WTC11 (cell line): Measurements from ENCODE around the gene ADGRG3. TPM values are rescaled to one million over a fixed set of nuclear protein-coding genes. Genes with fewer than 3 reads are reported as not detected.

Experiments
- ATAC-seq: fragments of 200-7000 bp; cut with Tn5 transposase; 2 replicates; pipeline ENCODE4 v1.10.0; 2021; ENCODE audit warnings: mild to moderate bottlenecking, moderate library complexity
- CTCF ChIA-PET: fragments of 300-600 bp; sonication (Branson Sonifier 250); formaldehyde crosslinking; loops from one replicate; lab custom pipeline; 2021; ENCODE audit warnings: antibody characterized with exemption; lab: Charles Lee
- POLR2A ChIA-PET: fragments of 350-600 bp; sonication (Branson Sonifier 250); formaldehyde crosslinking; loops from one replicate; lab custom pipeline; 2021; ENCODE audit warnings: antibody characterized with exemption; lab: Charles Lee
- DNase-seq: peaks from one replicate; pipeline ENCODE4 v3.0.0; 2021; ENCODE audit warnings: low spot score
- H3K27ac Mint-ChIP-seq: 2 replicates; pipeline ENCODE4 v1.8.0; 2021; ENCODE audit warnings: mixed read lengths
- H3K27me3 Mint-ChIP-seq: 2 replicates; pipeline ENCODE4 v1.8.0; 2021; ENCODE audit warnings: low read depth, mild to moderate bottlenecking, moderate library complexity, mixed read lengths
- H3K36me3 Mint-ChIP-seq: 2 replicates; pipeline ENCODE4 v1.8.0; 2021; ENCODE audit warnings: mixed read lengths
- H3K4me1 Mint-ChIP-seq: 2 replicates; pipeline ENCODE4 v1.8.0; 2022; ENCODE audit warnings: mixed read lengths
- H3K4me3 Mint-ChIP-seq: 2 replicates; pipeline ENCODE4 v1.8.0; 2021; ENCODE audit warnings: mild to moderate bottlenecking, moderate library complexity, mixed read lengths
- H3K9me3 Mint-ChIP-seq: 2 replicates; pipeline ENCODE4 v1.8.0; 2021; ENCODE audit warnings: mixed read lengths
- CREM ChIP-seq: sonication (generic); formaldehyde crosslinking; IDR thresholded peaks from 2 replicates; pipeline ENCODE4 v1.8.1; 2022; ENCODE audit warnings: mild to moderate bottlenecking, missing genetic modification reagents, moderate library complexity
- EMX1 ChIP-seq: fragments of 250-450 bp; sonication (Bioruptor Pico); IDR thresholded peaks from 2 replicates; pipeline ENCODE4 v1.8.0; 2021; ENCODE audit warnings: mild to moderate bottlenecking
- GRHL2 ChIP-seq: fragments of 250-450 bp; sonication (Bioruptor Pico); IDR thresholded peaks from 2 replicates; pipeline ENCODE4 v1.8.0; 2022; ENCODE audit warnings: mild to moderate bottlenecking, moderate library complexity; ENCODE audit not compliant: insufficient replicate concordance, severe bottlenecking
- NFATC4 ChIP-seq: fragments of 250-450 bp; sonication (Bioruptor Pico); IDR thresholded peaks from 2 replicates; pipeline ENCODE4 v1.9.0; 2021; ENCODE audit warnings: mild to moderate bottlenecking
- NR1H2 ChIP-seq: sonication (generic); formaldehyde crosslinking; IDR thresholded peaks from 2 replicates; pipeline ENCODE4 v1.9.0; 2021; ENCODE audit warnings: mild to moderate bottlenecking, moderate library complexity, missing genetic modification reagents
- RELA ChIP-seq: sonication (generic); formaldehyde crosslinking; IDR thresholded peaks from 2 replicates; pipeline ENCODE4 v1.8.1; 2022; ENCODE audit warnings: missing genetic modification reagents, mild to moderate bottlenecking, borderline replicate concordance
- SP1 ChIP-seq: sonication (generic); formaldehyde crosslinking; conservative IDR thresholded peaks from 2 replicates; pipeline ENCODE4 v1.8.1; 2022; ENCODE audit warnings: missing genetic modification reagents
- STAT6 ChIP-seq: sonication (generic); formaldehyde crosslinking; conservative IDR thresholded peaks from 2 replicates; pipeline ENCODE4 v1.8.1; 2023; ENCODE audit warnings: mild to moderate bottlenecking, low read depth, missing genetic modification reagents, moderate library complexity
- ZBTB43 ChIP-seq: sonication (generic); formaldehyde crosslinking; IDR thresholded peaks from 2 replicates; pipeline ENCODE4 v1.8.1; 2023; ENCODE audit warnings: mild to moderate bottlenecking, missing genetic modification reagents
- ZNF121 ChIP-seq: sonication (generic); formaldehyde crosslinking; IDR thresholded peaks from 2 replicates; pipeline ENCODE4 v1.8.0; 2023; ENCODE audit warnings: missing genetic modification reagents
- total RNA-seq: library from RNA; stranded (reverse); gene quantifications from 3 replicates; pipeline ENCODE4 v1.2.3, GENCODE V29; 2021
- TF ChIP-seq, protein P1 (sequence below): fragments of 250-450 bp; sonication (Bioruptor Pico); IDR thresholded peaks from 2 replicates; pipeline ENCODE4 v1.9.0; 2021; ENCODE audit warnings: moderate library complexity, mild to moderate bottlenecking, inconsistent platforms, borderline replicate concordance
- TF ChIP-seq, protein P2 (sequence below): sonication (generic); formaldehyde crosslinking; IDR thresholded peaks from 2 replicates; pipeline ENCODE4 v1.8.1; 2023; ENCODE audit warnings: mild to moderate bottlenecking, missing genetic modification reagents, moderate library complexity
- TF ChIP-seq, protein P3 (sequence below): fragments of 250-450 bp; sonication (Bioruptor Pico); IDR thresholded peaks from 2 replicates; pipeline ENCODE4 v1.9.0; 2021; ENCODE audit warnings: mild to moderate bottlenecking, borderline replicate concordance
- TF ChIP-seq, protein P4 (sequence below): sonication (generic); formaldehyde crosslinking; IDR thresholded peaks from 2 replicates; pipeline ENCODE4 v1.8.1; 2023; ENCODE audit warnings: mild to moderate bottlenecking, missing genetic modification reagents
- TF ChIP-seq, protein P5 (sequence below): fragments of 200-600 bp; IDR thresholded peaks from 2 replicates; pipeline ENCODE4 v1.8.0; 2022; ENCODE audit warnings: antibody characterized with exemption
- TF ChIP-seq, protein P6 (sequence below): sonication (generic); formaldehyde crosslinking; IDR thresholded peaks from 2 replicates; pipeline ENCODE4 v1.8.1; 2023; ENCODE audit warnings: mild to moderate bottlenecking, missing genetic modification reagents, borderline replicate concordance

Gene ADGRG3
- total RNA-seq, 1 experiment from 2014 or later = 0.44 TPM

- H3K36me3 Mint-ChIP-seq = no peaks in the 10 kb centered on the region
Observed at GRCh38 chr16:57649846-57650245, 18.3 kb upstream of the ADGRG3 start.

More at GRCh38 chr16:57649846-57650245, 18.3 kb upstream of the ADGRG3 start:
- POLR2A ChIA-PET = no interaction called here
- Mint-ChIP-seq H3K4me1 (0 out of 2 replicates have a peak, but pooled peaks cover 3% of the 10 kb centered on the region), H3K27me3 (no peaks in the 10 kb centered on the region; the same call in 1 of the 2 replicates), H3K4me3 (no peak overlapping the region), H3K9me3 (no peaks in the 10 kb centered on the region), H3K27ac (no peak overlapping the region)
- TF ChIP-seq NR1H2 (CRISPR knock-in tag) (no peak), ZBTB43 (no peak), CREM (no peak), NFATC4 (CRISPR knock-in tag) (no peak), EMX1 (CRISPR knock-in tag) (no peak), SP1 (no peak), GRHL2 (no peak), ZNF121 (CRISPR knock-in tag) (no peak), STAT6 (CRISPR knock-in tag) (no peak), RELA (CRISPR knock-in tag) (no peak)
- TF ChIP-seq, protein P1, sequence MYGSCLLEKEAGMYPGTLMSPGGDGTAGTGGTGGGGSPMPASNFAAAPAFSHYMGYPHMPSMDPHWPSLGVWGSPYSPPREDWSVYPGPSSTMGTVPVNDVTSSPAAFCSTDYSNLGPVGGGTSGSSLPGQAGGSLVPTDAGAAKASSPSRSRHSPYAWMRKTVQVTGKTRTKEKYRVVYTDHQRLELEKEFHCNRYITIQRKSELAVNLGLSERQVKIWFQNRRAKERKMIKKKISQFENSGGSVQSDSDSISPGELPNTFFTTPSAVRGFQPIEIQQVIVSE (CRISPR knock-in tag) = no peak
- TF ChIP-seq, protein P2, sequence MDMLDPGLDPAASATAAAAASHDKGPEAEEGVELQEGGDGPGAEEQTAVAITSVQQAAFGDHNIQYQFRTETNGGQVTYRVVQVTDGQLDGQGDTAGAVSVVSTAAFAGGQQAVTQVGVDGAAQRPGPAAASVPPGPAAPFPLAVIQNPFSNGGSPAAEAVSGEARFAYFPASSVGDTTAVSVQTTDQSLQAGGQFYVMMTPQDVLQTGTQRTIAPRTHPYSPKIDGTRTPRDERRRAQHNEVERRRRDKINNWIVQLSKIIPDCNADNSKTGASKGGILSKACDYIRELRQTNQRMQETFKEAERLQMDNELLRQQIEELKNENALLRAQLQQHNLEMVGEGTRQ = no peak
- TF ChIP-seq, protein P3, sequence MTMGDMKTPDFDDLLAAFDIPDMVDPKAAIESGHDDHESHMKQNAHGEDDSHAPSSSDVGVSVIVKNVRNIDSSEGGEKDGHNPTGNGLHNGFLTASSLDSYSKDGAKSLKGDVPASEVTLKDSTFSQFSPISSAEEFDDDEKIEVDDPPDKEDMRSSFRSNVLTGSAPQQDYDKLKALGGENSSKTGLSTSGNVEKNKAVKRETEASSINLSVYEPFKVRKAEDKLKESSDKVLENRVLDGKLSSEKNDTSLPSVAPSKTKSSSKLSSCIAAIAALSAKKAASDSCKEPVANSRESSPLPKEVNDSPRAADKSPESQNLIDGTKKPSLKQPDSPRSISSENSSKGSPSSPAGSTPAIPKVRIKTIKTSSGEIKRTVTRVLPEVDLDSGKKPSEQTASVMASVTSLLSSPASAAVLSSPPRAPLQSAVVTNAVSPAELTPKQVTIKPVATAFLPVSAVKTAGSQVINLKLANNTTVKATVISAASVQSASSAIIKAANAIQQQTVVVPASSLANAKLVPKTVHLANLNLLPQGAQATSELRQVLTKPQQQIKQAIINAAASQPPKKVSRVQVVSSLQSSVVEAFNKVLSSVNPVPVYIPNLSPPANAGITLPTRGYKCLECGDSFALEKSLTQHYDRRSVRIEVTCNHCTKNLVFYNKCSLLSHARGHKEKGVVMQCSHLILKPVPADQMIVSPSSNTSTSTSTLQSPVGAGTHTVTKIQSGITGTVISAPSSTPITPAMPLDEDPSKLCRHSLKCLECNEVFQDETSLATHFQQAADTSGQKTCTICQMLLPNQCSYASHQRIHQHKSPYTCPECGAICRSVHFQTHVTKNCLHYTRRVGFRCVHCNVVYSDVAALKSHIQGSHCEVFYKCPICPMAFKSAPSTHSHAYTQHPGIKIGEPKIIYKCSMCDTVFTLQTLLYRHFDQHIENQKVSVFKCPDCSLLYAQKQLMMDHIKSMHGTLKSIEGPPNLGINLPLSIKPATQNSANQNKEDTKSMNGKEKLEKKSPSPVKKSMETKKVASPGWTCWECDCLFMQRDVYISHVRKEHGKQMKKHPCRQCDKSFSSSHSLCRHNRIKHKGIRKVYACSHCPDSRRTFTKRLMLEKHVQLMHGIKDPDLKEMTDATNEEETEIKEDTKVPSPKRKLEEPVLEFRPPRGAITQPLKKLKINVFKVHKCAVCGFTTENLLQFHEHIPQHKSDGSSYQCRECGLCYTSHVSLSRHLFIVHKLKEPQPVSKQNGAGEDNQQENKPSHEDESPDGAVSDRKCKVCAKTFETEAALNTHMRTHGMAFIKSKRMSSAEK (CRISPR knock-in tag) = no peak
- TF ChIP-seq, protein P4, sequence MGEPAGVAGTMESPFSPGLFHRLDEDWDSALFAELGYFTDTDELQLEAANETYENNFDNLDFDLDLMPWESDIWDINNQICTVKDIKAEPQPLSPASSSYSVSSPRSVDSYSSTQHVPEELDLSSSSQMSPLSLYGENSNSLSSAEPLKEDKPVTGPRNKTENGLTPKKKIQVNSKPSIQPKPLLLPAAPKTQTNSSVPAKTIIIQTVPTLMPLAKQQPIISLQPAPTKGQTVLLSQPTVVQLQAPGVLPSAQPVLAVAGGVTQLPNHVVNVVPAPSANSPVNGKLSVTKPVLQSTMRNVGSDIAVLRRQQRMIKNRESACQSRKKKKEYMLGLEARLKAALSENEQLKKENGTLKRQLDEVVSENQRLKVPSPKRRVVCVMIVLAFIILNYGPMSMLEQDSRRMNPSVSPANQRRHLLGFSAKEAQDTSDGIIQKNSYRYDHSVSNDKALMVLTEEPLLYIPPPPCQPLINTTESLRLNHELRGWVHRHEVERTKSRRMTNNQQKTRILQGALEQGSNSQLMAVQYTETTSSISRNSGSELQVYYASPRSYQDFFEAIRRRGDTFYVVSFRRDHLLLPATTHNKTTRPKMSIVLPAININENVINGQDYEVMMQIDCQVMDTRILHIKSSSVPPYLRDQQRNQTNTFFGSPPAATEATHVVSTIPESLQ (CRISPR knock-in tag) = no peak
- TF ChIP-seq, protein P5, sequence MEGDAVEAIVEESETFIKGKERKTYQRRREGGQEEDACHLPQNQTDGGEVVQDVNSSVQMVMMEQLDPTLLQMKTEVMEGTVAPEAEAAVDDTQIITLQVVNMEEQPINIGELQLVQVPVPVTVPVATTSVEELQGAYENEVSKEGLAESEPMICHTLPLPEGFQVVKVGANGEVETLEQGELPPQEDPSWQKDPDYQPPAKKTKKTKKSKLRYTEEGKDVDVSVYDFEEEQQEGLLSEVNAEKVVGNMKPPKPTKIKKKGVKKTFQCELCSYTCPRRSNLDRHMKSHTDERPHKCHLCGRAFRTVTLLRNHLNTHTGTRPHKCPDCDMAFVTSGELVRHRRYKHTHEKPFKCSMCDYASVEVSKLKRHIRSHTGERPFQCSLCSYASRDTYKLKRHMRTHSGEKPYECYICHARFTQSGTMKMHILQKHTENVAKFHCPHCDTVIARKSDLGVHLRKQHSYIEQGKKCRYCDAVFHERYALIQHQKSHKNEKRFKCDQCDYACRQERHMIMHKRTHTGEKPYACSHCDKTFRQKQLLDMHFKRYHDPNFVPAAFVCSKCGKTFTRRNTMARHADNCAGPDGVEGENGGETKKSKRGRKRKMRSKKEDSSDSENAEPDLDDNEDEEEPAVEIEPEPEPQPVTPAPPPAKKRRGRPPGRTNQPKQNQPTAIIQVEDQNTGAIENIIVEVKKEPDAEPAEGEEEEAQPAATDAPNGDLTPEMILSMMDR = no peak
- TF ChIP-seq, protein P6, sequence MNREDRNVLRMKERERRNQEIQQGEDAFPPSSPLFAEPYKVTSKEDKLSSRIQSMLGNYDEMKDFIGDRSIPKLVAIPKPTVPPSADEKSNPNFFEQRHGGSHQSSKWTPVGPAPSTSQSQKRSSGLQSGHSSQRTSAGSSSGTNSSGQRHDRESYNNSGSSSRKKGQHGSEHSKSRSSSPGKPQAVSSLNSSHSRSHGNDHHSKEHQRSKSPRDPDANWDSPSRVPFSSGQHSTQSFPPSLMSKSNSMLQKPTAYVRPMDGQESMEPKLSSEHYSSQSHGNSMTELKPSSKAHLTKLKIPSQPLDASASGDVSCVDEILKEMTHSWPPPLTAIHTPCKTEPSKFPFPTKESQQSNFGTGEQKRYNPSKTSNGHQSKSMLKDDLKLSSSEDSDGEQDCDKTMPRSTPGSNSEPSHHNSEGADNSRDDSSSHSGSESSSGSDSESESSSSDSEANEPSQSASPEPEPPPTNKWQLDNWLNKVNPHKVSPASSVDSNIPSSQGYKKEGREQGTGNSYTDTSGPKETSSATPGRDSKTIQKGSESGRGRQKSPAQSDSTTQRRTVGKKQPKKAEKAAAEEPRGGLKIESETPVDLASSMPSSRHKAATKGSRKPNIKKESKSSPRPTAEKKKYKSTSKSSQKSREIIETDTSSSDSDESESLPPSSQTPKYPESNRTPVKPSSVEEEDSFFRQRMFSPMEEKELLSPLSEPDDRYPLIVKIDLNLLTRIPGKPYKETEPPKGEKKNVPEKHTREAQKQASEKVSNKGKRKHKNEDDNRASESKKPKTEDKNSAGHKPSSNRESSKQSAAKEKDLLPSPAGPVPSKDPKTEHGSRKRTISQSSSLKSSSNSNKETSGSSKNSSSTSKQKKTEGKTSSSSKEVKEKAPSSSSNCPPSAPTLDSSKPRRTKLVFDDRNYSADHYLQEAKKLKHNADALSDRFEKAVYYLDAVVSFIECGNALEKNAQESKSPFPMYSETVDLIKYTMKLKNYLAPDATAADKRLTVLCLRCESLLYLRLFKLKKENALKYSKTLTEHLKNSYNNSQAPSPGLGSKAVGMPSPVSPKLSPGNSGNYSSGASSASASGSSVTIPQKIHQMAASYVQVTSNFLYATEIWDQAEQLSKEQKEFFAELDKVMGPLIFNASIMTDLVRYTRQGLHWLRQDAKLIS = no peak
- ATAC-seq (no peak), DNase-seq (no peak)
- CTCF ChIA-PET = interaction anchor here (0.6 to 5.5 kb wide), 24 partner anchors 9 to 369 kb away, joined by 3 to 53 read pairs (median 6); partner anchors contain the start of genes ADGRG1, ADGRG3 and KATNB1
